Naive thymus-derived CD4-positive, alpha-beta T cell (primary cell): ENCODE measurements around the gene PRKACB. TPM values are rescaled to one million over a fixed set of nuclear protein-coding genes. Genes with fewer than 3 reads are reported as not detected.

ENCODE experiments used
- ATAC-seq: fragments of 150-1000 bp; cut with Tn5 transposase; 2 replicates; pipeline ENCODE4 v1.10.0; 2021; ENCODE audit warnings: mild to moderate bottlenecking, moderate library complexity
- CTCF ChIA-PET: fragments of 350-600 bp; sonication (Branson Sonifier 250); formaldehyde crosslinking; loops from one replicate; lab custom pipeline; 2021; ENCODE audit warnings: antibody characterized with exemption; lab: Charles Lee
- POLR2A ChIA-PET: fragments of 350-600 bp; sonication (Branson Sonifier 250); formaldehyde crosslinking; loops from one replicate; lab custom pipeline; 2021; ENCODE audit warnings: antibody characterized with exemption, inconsistent platforms; lab: Charles Lee
- DNase-seq, 9 donors: peaks; one replicate each; pipeline versions ENCODE4 v3.0.0 to v3.0.0-alpha.2; 2020 to 2022; ENCODE audit warnings: mixed read lengths in 1 of 9
- H3K27ac ChIP-seq: one replicate; pipeline ENCODE4 v1.7.0; 2013; ENCODE audit warnings: mild to moderate bottlenecking, low read depth, low read length, moderate library complexity
- H3K27me3 ChIP-seq, 2 donors: one replicate each; pipeline ENCODE4 v1.7.0; 2013; ENCODE audit warnings: low read length in 2 of 2, mild to moderate bottlenecking in 2 of 2, moderate library complexity in 2 of 2; ENCODE audit not compliant: control insufficient read depth in 2 of 2, insufficient read depth in 2 of 2
- H3K36me3 ChIP-seq, 3 experiments: 1 replicate in 2 of 3; 2 replicates in 1 of 3; pipeline ENCODE4 v1.7.0; 2013; ENCODE audit warnings: low read length in 3 of 3, mild to moderate bottlenecking in 3 of 3, moderate library complexity in 1 of 3; ENCODE audit not compliant: insufficient read depth in 3 of 3, control insufficient read depth in 2 of 3
- H3K4me1 ChIP-seq, 2 donors: one replicate each; pipeline ENCODE4 v1.7.0; 2013; ENCODE audit warnings: low read length in 2 of 2, mild to moderate bottlenecking in 2 of 2, moderate library complexity in 1 of 2; ENCODE audit not compliant: control insufficient read depth in 2 of 2, insufficient read depth in 2 of 2
- H3K4me3 ChIP-seq: 2 replicates; pipeline ENCODE4 v1.7.0; 2013; ENCODE audit warnings: mild to moderate bottlenecking, low read length
- H3K9me3 ChIP-seq, 3 experiments: 1 replicate in 2 of 3; 2 replicates in 1 of 3; pipeline ENCODE4 v1.7.0; 2013; ENCODE audit warnings: low read length in 3 of 3; ENCODE audit not compliant: control insufficient read depth in 2 of 3
- H3K27ac Mint-ChIP-seq, 9 donors: one replicate each; pipeline ENCODE4 v1.8.0; 2020 to 2022; ENCODE audit warnings: mixed read lengths in 9 of 9, mild to moderate bottlenecking in 8 of 9, moderate library complexity in 5 of 9, inconsistent platforms in 2 of 9
- H3K27me3 Mint-ChIP-seq, 5 donors: one replicate each; pipeline ENCODE4 v1.8.0; 2021 to 2022; ENCODE audit warnings: mixed read lengths in 5 of 5, mild to moderate bottlenecking in 1 of 5
- H3K36me3 Mint-ChIP-seq, 5 donors: one replicate each; pipeline ENCODE4 v1.8.0; 2020 to 2022; ENCODE audit warnings: mixed read lengths in 5 of 5, mild to moderate bottlenecking in 3 of 5, inconsistent platforms in 1 of 5
- H3K4me1 Mint-ChIP-seq, 7 donors: one replicate each; pipeline ENCODE4 v1.8.0; 2020 to 2022; ENCODE audit warnings: mixed read lengths in 7 of 7, mild to moderate bottlenecking in 3 of 7, inconsistent platforms in 1 of 7
- H3K4me3 Mint-ChIP-seq, 10 donors: one replicate each; pipeline ENCODE4 v1.8.0; 2020 to 2022; ENCODE audit warnings: mild to moderate bottlenecking in 10 of 10, mixed read lengths in 10 of 10, moderate library complexity in 6 of 10, inconsistent platforms in 2 of 10
- H3K9me3 Mint-ChIP-seq, 11 donors: one replicate each; pipeline ENCODE4 v1.8.0; 2020 to 2022; ENCODE audit warnings: mixed read lengths in 11 of 11, mild to moderate bottlenecking in 4 of 11, inconsistent platforms in 1 of 11, moderate library complexity in 1 of 11
- intact Hi-C, 2 donors: fragments of 100-400 bp; cut with micrococcal nuclease; formaldehyde crosslinking; loops; one replicate each; pipeline ENCODE4 v1.15.1; 2023
- polyA plus RNA-seq, 2 donors: library from polyadenylated mRNA; unstranded; fragments of 300-500 nt; fragmentation: Illumina TruSeq; gene quantifications; one replicate each; pipeline ENCODE4 v1.2.3, GENCODE V29; 2021
- total RNA-seq, 6 experiments: library from RNA in 5 of 6; stranded (reverse) in 5 of 6; gene quantifications; 1 replicate in 5 of 6; 2 replicates in 1 of 6; pipeline ENCODE4 v1.2.3 and lab custom pipeline; 2021 to 2026

The PRKACB gene
- total and polyA plus RNA-seq, 7 experiments from 2014 or later = 71.1 to 176 (median 95.0) TPM

GRCh38 chr1:84168783-84169182 is 24.7 kb downstream of the PRKACB start:
- ChIA-PET POLR2A (interaction anchor here (0.9 to 1.2 kb wide), 2 partner anchors 22 to 24 kb away, joined by 4 to 6 read pairs; partner anchors contain the start of gene PRKACB), CTCF (no interaction called here)
- Mint-ChIP-seq H3K4me1 (peaks cover 35 to 97% (median 88%) of the 10 kb centered on the region in 7 donors), H3K27ac (peak overlapping the region in 5 of 9 donors; percentile 6 to 68 (median 54)), H3K4me3 (peak overlapping the region in 4 of 10 donors; percentile 3 to 46 (median 18)), H3K9me3 (no peaks in the 10 kb centered on the region), H3K36me3 (peaks cover 0 to 8% (median 4%) of the 10 kb centered on the region in 5 donors), H3K27me3 (no peaks in the 10 kb centered on the region)
- Histone ChIP-seq H3K27ac (no peak overlapping the region), H3K36me3 (no peaks in the 10 kb centered on the region), H3K27me3 (no peaks in the 10 kb centered on the region), H3K4me1 (peaks cover 28 to 44% of the 10 kb centered on the region in 2 donors), H3K4me3 (no peak overlapping the region), H3K9me3 (no peaks in the 10 kb centered on the region)
- ATAC-seq = no peak
- intact Hi-C loops = loop anchor here in 1 of 2 donors (1.0 to 2.0 kb wide), 3 partner anchors 9 to 14 kb away; no protein-coding TSS in a partner anchor
- no peak for DNase-seq

GRCh38 chr1:84170171-84170570 is 26.1 kb downstream of the PRKACB start:
- POLR2A ChIA-PET = no interaction called here

GRCh38 chr1:84171481-84171880 is 27.4 kb downstream of the PRKACB start:
- H3K4me3 ChIP-seq = no peak overlapping the region
- no peaks in the 10 kb centered on the region for H3K27me3 ChIP-seq
- no peaks in the 10 kb centered on the region for H3K27me3 Mint-ChIP-seq
- peak overlapping the region in 3 of 10 donors; percentile 0 to 12 (median 3) for H3K4me3 Mint-ChIP-seq
- POLR2A ChIA-PET = no interaction called here
- H3K9me3 ChIP-seq = no peaks in the 10 kb centered on the region
- H3K27ac Mint-ChIP-seq = peak overlapping the region in 1 of 9 donors; percentile 31
- peaks cover 29 to 94% (median 83%) of the 10 kb centered on the region in 7 donors for H3K4me1 Mint-ChIP-seq
- no peak overlapping the region for H3K27ac ChIP-seq
- no peaks in the 10 kb centered on the region for H3K9me3 Mint-ChIP-seq
- peaks cover 0 to 13% (median 8%) of the 10 kb centered on the region in 5 donors for H3K36me3 Mint-ChIP-seq
- intact Hi-C loops = loop anchor here in 1 of 2 donors (5.0 kb wide), 1 partner anchor 36 kb away; no protein-coding TSS in a partner anchor
- CTCF ChIA-PET = no interaction called here
- H3K4me1 ChIP-seq = peaks cover 16 to 42% of the 10 kb centered on the region in 2 donors
- ATAC-seq = no peak
- no peaks in the 10 kb centered on the region for H3K36me3 ChIP-seq
- DNase-seq = no peak

More at GRCh38 chr1:84170171-84170570, 26.1 kb downstream of the PRKACB start:
- Histone ChIP-seq H3K4me3 (no peak overlapping the region), H3K27me3 (no peaks in the 10 kb centered on the region), H3K4me1 (peaks cover 21 to 42% of the 10 kb centered on the region in 2 donors), H3K9me3 (no peaks in the 10 kb centered on the region), H3K36me3 (no peaks in the 10 kb centered on the region), H3K27ac (no peak overlapping the region)
- Mint-ChIP-seq H3K9me3 (no peaks in the 10 kb centered on the region), H3K27me3 (no peaks in the 10 kb centered on the region), H3K4me3 (peak overlapping the region in 3 of 10 donors; percentile 12 to 46 (median 12)), H3K36me3 (peaks cover 0 to 13% (median 8%) of the 10 kb centered on the region in 5 donors), H3K4me1 (peaks cover 33 to 92% (median 85%) of the 10 kb centered on the region in 7 donors), H3K27ac (peak overlapping the region in 3 of 9 donors; percentile 5 to 54 (median 19))
- no peak for ATAC-seq
- DNase-seq = no peak
- CTCF ChIA-PET = no interaction called here
- intact Hi-C loops = loop anchor here in 1 of 2 donors (5.0 kb wide), 1 partner anchor 37 kb away; no protein-coding TSS in a partner anchor

GRCh38 chr1:84174051-84174556 is 30.0 kb downstream of the PRKACB start:
- Mint-ChIP-seq H3K27ac (peak overlapping the region in 5 of 9 donors; percentile 5 to 51 (median 8)), H3K4me1 (peaks cover 13 to 83% (median 72%) of the 10 kb centered on the region in 7 donors), H3K36me3 (peaks cover 0 to 9% (median 8%) of the 10 kb centered on the region in 5 donors), H3K27me3 (no peaks in the 10 kb centered on the region), H3K4me3 (peak overlapping the region in 8 of 10 donors; percentile 1 to 49 (median 31)), H3K9me3 (no peaks in the 10 kb centered on the region)
- Histone ChIP-seq H3K36me3 (no peaks in the 10 kb centered on the region), H3K9me3 (no peaks in the 10 kb centered on the region), H3K27ac (no peak overlapping the region), H3K4me1 (peaks cover 2 to 27% of the 10 kb centered on the region in 2 donors), H3K27me3 (no peaks in the 10 kb centered on the region), H3K4me3 (no peak overlapping the region)
- ChIA-PET CTCF (no interaction called here), POLR2A (interaction anchor here (1.2 kb wide), 1 partner anchor 19 kb away, joined by 5 read pairs; no protein-coding TSS in a partner anchor)
- ATAC-seq (no peak), DNase-seq (no peak)
- intact Hi-C loops = loop anchor here in 1 of 2 donors (1.0 to 5.0 kb wide), 2 partner anchors 10 to 33 kb away; no protein-coding TSS in a partner anchor

- Histone ChIP-seq H3K4me1 (peaks cover 0 to 7% of the 10 kb centered on the region in 2 donors), H3K27me3 (no peaks in the 10 kb centered on the region), H3K36me3 (peaks cover 0 to 10% (median 8%) of the 10 kb centered on the region in 3 experiments), H3K27ac (no peak overlapping the region), H3K9me3 (no peaks in the 10 kb centered on the region), H3K4me3 (no peak overlapping the region)
- POLR2A ChIA-PET = no interaction called here
- Mint-ChIP-seq H3K27me3 (no peaks in the 10 kb centered on the region), H3K4me3 (no peak overlapping the region), H3K9me3 (peaks cover 0 to 3% (median 0%) of the 10 kb centered on the region in 11 donors), H3K27ac (peak overlapping the region in 4 of 9 donors; percentile 33 to 57 (median 38)), H3K4me1 (peaks cover 2 to 44% (median 19%) of the 10 kb centered on the region in 7 donors), H3K36me3 (peaks cover 2 to 50% (median 40%) of the 10 kb centered on the region in 5 donors)
- intact Hi-C loops = loop anchor here in 1 of 2 donors (2.0 kb wide), 1 partner anchor 13 kb away; no protein-coding TSS in a partner anchor
- CTCF ChIA-PET = interaction anchor here (1.2 to 1.5 kb wide), 3 partner anchors 37 to 572 kb away, joined by 3 to 5 read pairs (median 4); partner anchors contain the start of gene PRKACB
- no peak for DNase-seq
- no peak for ATAC-seq
Measured at GRCh38 chr1:84181350-84182005, 37.4 kb downstream of the PRKACB start.

GRCh38 chr1:84190455-84190854 is 46.4 kb downstream of the PRKACB start:
- H3K36me3 ChIP-seq = peaks cover 5 to 72% (median 25%) of the 10 kb centered on the region in 3 experiments
- no peaks in the 10 kb centered on the region for H3K27me3 Mint-ChIP-seq
- H3K4me1 ChIP-seq = no peaks in the 10 kb centered on the region
- H3K4me3 Mint-ChIP-seq = no peak overlapping the region
- H3K36me3 Mint-ChIP-seq = peaks cover 13 to 86% (median 78%) of the 10 kb centered on the region in 5 donors
- intact Hi-C loops = no loop called here
- ChIA-PET POLR2A (no interaction called here), CTCF (interaction anchor here (0.6 to 0.7 kb wide), 2 partner anchors 29 to 259 kb away, joined by 3 read pairs; no protein-coding TSS in a partner anchor)
- peaks cover 0 to 19% (median 6%) of the 10 kb centered on the region in 3 experiments for H3K9me3 ChIP-seq
- H3K4me1 Mint-ChIP-seq = peaks cover 0 to 17% (median 7%) of the 10 kb centered on the region in 7 donors
- no peak overlapping the region for H3K4me3 ChIP-seq
- DNase-seq (no peak), ATAC-seq (no peak)
- H3K27ac ChIP-seq = no peak overlapping the region
- H3K9me3 Mint-ChIP-seq = peaks cover 0 to 54% (median 28%) of the 10 kb centered on the region in 11 donors
- peak overlapping the region in 1 of 9 donors; percentile 34 for H3K27ac Mint-ChIP-seq
- H3K27me3 ChIP-seq = no peaks in the 10 kb centered on the region
